HAP-1 (cell line): ENCODE data around the gene ITSN2.

Experiments
- DNase-seq, 2 experiments: peaks; one replicate each; pipeline ENCODE4 v3.0.0-alpha.2; 2016 to 2020; ENCODE audit warnings: low spot score in 2 of 2
- H3K27me3 ChIP-seq: fragments of 250-450 bp; sonication (Bioruptor Pico); 2 replicates; pipeline ENCODE4 v1.5.1; 2020; ENCODE audit warnings: low read depth, mild to moderate bottlenecking, moderate library complexity
- H3K36me3 ChIP-seq: fragments of 250-450 bp; sonication (Bioruptor Pico); replicated peaks from 2 replicates; pipeline ENCODE4 v1.5.1; 2020; ENCODE audit warnings: mild to moderate bottlenecking
- H3K4me1 ChIP-seq: fragments of 250-450 bp; sonication (Bioruptor Pico); 2 replicates; pipeline ENCODE4 v1.5.1; 2020; ENCODE audit warnings: mild to moderate bottlenecking
- H3K4me3 ChIP-seq: fragments of 250-450 bp; sonication (Bioruptor Pico); 2 replicates; pipeline ENCODE4 v1.5.1; 2020; ENCODE audit warnings: mild to moderate bottlenecking, moderate library complexity
- H3K9me3 ChIP-seq: fragments of 250-450 bp; sonication (Bioruptor Pico); 2 replicates; pipeline ENCODE4 v1.5.1; 2020; ENCODE audit warnings: mild to moderate bottlenecking, moderate library complexity
- in situ Hi-C: fragments of 300-500 bp; cut with MboI; formaldehyde crosslinking; loops from 3 replicates; pipeline ENCODE4 v1.14.3; 2020; ENCODE audit warnings: low sequenced_read_pairs, inconsistent platforms, mixed read lengths

The ITSN2 gene

GRCh38 chr2:24222946-24223345 lies 137.4 kb downstream of the ITSN2 start:
- H3K9me3 ChIP-seq = no peaks in the 10 kb centered on the region
- no peak for DNase-seq
- no peak overlapping the region for H3K4me3 ChIP-seq
- in situ Hi-C loops = no loop called here
- no peaks in the 10 kb centered on the region for H3K36me3 ChIP-seq
- no peaks in the 10 kb centered on the region for H3K27me3 ChIP-seq
- no peaks in the 10 kb centered on the region for H3K4me1 ChIP-seq

- H3K4me3 ChIP-seq = no peak overlapping the region
- no peak for DNase-seq
- H3K36me3 ChIP-seq = no peaks in the 10 kb centered on the region
- H3K27me3 ChIP-seq = no peaks in the 10 kb centered on the region
- H3K9me3 ChIP-seq = no peaks in the 10 kb centered on the region
- H3K4me1 ChIP-seq = no peaks in the 10 kb centered on the region
- in situ Hi-C loops = no loop called here
Observed at GRCh38 chr2:24221343-24222050, 138.8 kb downstream of the ITSN2 start.

DNA sequence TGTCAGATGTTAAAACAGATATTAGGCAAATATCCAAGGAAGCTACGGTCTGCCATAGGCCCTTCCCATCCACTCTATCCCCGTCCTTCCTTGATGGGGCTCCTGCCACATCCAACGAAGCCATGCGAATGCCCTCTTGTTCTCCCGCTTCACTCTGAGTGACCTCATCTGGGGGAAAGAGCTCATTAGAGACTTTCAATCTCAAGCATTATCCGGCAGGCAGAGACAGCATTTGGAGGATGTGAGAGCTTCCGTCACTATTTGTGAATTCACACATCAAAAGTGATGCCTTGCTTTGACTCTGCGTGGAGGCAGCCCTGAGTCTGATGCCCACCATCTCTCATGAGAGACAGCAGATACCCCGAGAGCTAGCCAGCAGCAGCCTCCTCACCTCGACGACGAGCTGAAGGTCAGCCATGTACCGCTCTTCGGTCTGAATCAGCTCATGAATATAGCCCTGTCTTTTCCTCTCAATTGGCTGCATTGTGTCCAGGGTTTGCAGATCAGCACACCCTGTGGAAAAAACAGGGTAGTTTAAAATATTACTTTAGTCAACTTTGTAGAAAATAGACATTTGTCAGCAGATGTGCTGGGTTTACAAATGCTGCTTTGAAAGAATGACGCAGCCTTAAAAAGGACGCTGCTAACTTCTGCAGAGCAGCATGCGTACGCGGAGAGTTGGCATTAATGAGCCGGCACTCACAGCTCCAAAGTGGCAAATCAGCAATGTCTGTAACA lies 139.6 kb downstream of the ITSN2 start:
- Histone ChIP-seq H3K27me3 (no peaks in the 10 kb centered on the region), H3K9me3 (no peaks in the 10 kb centered on the region), H3K36me3 (no peaks in the 10 kb centered on the region; the same call in 1 of the 2 replicates), H3K4me1 (no peaks in the 10 kb centered on the region), H3K4me3 (no peak overlapping the region)
- DNase-seq = no peak
- in situ Hi-C loops = no loop called here

GRCh38 chr2:24214880-24215279 lies 145.5 kb downstream of the ITSN2 start:
- no peaks in the 10 kb centered on the region for H3K9me3 ChIP-seq
- H3K27me3 ChIP-seq = no peaks in the 10 kb centered on the region
- in situ Hi-C loops = no loop called here
- no peak for DNase-seq
- no peaks in the 10 kb centered on the region for H3K4me1 ChIP-seq
- H3K4me3 ChIP-seq = no peak overlapping the region
- no peaks in the 10 kb centered on the region; the same call in 1 of the 2 replicates for H3K36me3 ChIP-seq

- H3K4me1 ChIP-seq = no peaks in the 10 kb centered on the region
- no peaks in the 10 kb centered on the region for H3K9me3 ChIP-seq
- H3K27me3 ChIP-seq = no peaks in the 10 kb centered on the region
- no peak for DNase-seq
- H3K4me3 ChIP-seq = no peak overlapping the region
- in situ Hi-C loops = no loop called here
- no peaks in the 10 kb centered on the region; the same call in 1 of the 2 replicates for H3K36me3 ChIP-seq
Observed at GRCh38 chr2:24211408-24211807, 148.9 kb downstream of the ITSN2 start.

- in situ Hi-C loops = no loop called here
- Histone ChIP-seq H3K4me3 (no peak overlapping the region), H3K4me1 (no peaks in the 10 kb centered on the region), H3K36me3 (no peaks in the 10 kb centered on the region), H3K9me3 (no peaks in the 10 kb centered on the region), H3K27me3 (no peaks in the 10 kb centered on the region)
- no peak for DNase-seq
Observed at GRCh38 chr2:24210723-24211122, 149.6 kb downstream of the ITSN2 start.

DNA sequence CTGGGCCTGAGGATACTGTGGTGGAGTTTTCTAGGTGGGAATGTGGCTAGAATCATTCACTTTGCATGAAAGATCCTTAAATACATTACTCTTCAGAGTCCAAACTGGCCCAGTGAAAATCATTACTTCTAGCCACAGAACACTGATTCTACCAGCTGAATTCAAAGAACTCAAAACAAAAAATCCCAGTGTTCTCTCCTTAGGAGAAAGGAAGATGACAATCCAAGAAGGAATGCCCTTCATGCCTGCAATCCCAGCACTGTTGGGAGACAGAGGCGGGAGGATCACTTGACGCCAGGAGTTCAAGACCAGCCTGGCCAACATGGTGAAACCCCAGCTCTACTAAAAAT lies 150.3 kb downstream of the ITSN2 start:
- Histone ChIP-seq H3K36me3 (no peaks in the 10 kb centered on the region), H3K4me3 (no peak overlapping the region), H3K9me3 (no peaks in the 10 kb centered on the region), H3K27me3 (no peaks in the 10 kb centered on the region), H3K4me1 (no peaks in the 10 kb centered on the region)
- no peak for DNase-seq
- in situ Hi-C loops = no loop called here

DNA sequence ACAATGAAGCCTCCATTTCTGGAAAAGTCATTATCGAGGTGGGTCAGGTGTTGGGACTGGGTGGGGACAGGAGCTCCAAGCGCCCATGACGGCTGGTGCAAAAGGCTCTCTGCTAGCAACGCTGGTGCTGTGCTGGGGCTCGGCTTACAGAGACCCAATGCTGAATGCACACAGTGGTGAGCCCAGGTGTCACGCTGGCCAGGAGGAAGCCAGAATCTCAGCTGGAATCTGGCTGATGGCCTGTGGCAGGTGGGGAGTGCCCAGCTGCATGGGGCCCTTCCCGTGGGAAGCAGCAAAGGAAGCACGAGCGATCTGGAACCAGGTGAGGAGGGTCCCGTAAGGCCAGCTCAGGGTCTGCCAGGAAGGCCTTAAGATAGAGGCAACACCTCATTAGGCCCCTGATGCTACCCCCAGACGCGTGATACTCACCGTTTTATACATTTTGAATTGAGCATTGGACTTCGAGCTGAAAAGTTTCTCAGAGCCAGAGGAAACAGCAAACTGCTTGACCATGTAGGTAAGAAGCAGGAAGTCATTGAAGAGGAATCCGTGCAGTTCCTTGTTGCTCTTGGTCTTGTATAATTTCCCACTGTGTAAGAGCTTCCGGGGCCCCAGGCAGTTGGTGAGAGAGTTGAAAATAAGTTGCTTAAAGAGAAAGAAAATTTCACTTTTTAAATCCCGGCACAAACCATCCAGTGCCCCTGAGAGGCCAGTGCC lies 150.8 kb downstream of the ITSN2 start:
- no peaks in the 10 kb centered on the region for H3K9me3 ChIP-seq
- H3K27me3 ChIP-seq = no peaks in the 10 kb centered on the region
- DNase-seq = no peak
- H3K4me3 ChIP-seq = no peak overlapping the region
- no peaks in the 10 kb centered on the region for H3K4me1 ChIP-seq
- in situ Hi-C loops = no loop called here
- no peaks in the 10 kb centered on the region for H3K36me3 ChIP-seq

GRCh38 chr2:24208490-24208889 lies 151.8 kb downstream of the ITSN2 start:
- H3K9me3 ChIP-seq = no peaks in the 10 kb centered on the region
- in situ Hi-C loops = no loop called here
- H3K36me3 ChIP-seq = no peaks in the 10 kb centered on the region
- no peaks in the 10 kb centered on the region for H3K4me1 ChIP-seq
- no peak overlapping the region for H3K4me3 ChIP-seq
- DNase-seq = no peak
- H3K27me3 ChIP-seq = no peaks in the 10 kb centered on the region

GRCh38 chr2:24207359-24207758 lies 153.0 kb downstream of the ITSN2 start:
- Histone ChIP-seq H3K27me3 (no peaks in the 10 kb centered on the region), H3K36me3 (no peaks in the 10 kb centered on the region), H3K4me1 (no peaks in the 10 kb centered on the region), H3K4me3 (no peak overlapping the region), H3K9me3 (no peaks in the 10 kb centered on the region)
- no peak for DNase-seq
- in situ Hi-C loops = no loop called here

DNA sequence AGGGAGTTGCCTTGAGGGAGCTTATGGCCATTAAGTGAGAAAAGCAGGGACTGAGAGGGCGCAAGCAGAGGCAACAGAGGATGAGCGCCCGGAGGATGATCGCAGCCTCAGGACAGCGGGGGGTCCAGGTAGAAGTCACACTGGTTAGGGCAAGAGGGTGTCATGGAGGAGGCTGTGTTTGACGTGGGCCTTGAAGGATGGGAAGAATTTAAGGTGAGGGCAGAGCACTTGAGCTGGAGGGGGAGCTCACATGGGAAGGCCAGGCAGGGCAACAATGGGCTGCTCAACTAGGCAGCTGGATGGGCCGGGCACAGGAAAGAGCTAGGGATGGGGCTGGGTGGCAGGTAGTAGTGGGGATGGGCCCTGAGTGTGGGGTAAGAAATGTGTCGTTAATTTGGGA lies 153.6 kb downstream of the ITSN2 start:
- H3K4me3 ChIP-seq = no peak overlapping the region
- no peaks in the 10 kb centered on the region for H3K4me1 ChIP-seq
- H3K36me3 ChIP-seq = no peaks in the 10 kb centered on the region
- in situ Hi-C loops = no loop called here
- H3K27me3 ChIP-seq = no peaks in the 10 kb centered on the region
- no peak for DNase-seq
- H3K9me3 ChIP-seq = no peaks in the 10 kb centered on the region

- no peak overlapping the region for H3K4me3 ChIP-seq
- no peaks in the 10 kb centered on the region for H3K4me1 ChIP-seq
- no peaks in the 10 kb centered on the region for H3K27me3 ChIP-seq
- DNase-seq = no peak
- in situ Hi-C loops = no loop called here
- no peaks in the 10 kb centered on the region for H3K9me3 ChIP-seq
- H3K36me3 ChIP-seq = no peaks in the 10 kb centered on the region
Observed at GRCh38 chr2:24206242-24206641, 154.1 kb downstream of the ITSN2 start.

- H3K9me3 ChIP-seq = no peaks in the 10 kb centered on the region
- in situ Hi-C loops = no loop called here
Observed at GRCh38 chr2:24205131-24205530, 155.2 kb downstream of the ITSN2 start.

DNA sequence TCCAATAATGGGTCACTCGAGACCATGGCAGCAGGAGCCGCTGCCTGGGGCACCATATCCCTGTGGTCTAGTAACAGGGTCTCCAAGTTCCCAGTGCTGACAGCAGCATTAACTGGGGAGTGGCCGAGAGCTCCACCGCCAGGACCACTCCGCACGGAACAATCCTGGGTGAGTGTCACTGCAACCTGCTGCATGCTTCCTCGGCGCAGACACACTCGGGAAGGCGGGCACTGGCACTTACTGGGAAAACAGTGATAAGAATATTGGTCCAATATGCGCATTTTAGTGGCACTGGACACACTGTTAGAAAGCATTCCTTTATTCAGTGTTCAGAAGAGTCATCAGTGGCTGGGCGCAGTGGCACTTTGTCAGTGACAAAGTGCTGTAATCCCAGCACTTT lies 155.8 kb downstream of the ITSN2 start:
- Histone ChIP-seq H3K9me3 (no peaks in the 10 kb centered on the region), H3K4me1 (no peaks in the 10 kb centered on the region), H3K27me3 (no peaks in the 10 kb centered on the region), H3K4me3 (no peak overlapping the region), H3K36me3 (no peaks in the 10 kb centered on the region)
- no peak for DNase-seq
- in situ Hi-C loops = no loop called here

More at GRCh38 chr2:24205131-24205530, 155.2 kb downstream of the ITSN2 start:
- Histone ChIP-seq H3K27me3 (no peaks in the 10 kb centered on the region), H3K36me3 (no peaks in the 10 kb centered on the region), H3K4me3 (no peak overlapping the region), H3K4me1 (no peaks in the 10 kb centered on the region)
- no peak for DNase-seq
